ENCODE data around the gene RRH.
"Not testable (repeated sequence)": the region's sequence is repeated elsewhere in the genome, so short reads cannot be mapped to it uniquely, and the experiment has no call there.

Gene RRH

DNA sequence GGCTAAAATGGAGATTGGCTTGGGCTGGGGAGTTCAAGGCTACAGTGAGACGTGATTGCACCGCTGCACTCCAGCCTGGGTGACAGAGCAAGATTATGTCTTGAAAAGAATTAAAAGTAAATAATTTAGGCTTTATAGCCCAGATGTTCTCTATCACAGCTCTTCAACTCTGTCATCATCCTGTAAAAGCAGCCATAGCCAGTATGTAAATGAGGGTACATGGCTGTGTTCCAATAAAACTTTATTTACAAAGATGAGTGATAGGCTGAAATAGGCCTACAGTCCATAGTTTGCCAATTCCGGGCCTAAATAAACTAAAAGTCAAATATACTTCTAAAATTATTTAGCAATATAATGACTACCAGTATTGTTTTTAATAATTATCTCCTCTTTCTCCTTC is 9.2 kb downstream of the RRH start:
- in situ Hi-C loops (cut with HindIII; ENCODE audit: low sequenced_read_pairs), result no loop called here

DNA sequence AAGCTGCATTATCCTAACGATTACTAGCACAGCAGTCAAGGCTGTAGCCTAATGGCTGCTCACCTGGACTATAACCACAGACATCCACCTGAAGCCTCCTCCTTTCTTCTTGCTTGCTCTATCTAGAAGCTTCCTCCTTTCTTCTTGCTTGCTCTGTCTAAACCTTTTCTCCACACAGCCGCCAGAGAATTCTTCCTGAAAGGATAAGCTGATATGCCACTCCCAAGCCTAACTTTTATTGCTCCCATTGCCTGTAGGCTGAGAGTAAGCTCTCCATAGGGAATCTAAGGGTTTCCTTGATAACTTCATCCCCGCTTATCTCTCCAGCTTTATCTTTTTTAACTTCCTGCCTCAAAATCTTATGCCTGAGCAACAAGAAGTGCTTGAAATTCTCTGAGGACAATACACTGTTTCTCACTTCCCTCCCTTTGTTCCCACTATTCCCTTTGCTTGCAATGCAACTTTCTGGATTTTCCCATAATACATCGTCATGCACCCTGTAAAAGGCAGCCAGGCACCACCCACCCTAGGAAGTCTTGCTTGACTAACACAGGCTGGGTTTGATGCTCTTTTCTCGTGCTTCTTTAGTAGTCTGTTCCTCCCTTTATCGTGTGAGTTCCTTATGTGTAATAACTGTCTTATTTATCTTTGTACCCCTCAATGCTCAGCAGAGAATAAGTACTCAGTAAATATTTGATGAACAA is 18.8 kb downstream of the RRH start:
- in situ Hi-C loops (cut with HindIII; ENCODE audit: low sequenced_read_pairs), result no loop called here

DNA sequence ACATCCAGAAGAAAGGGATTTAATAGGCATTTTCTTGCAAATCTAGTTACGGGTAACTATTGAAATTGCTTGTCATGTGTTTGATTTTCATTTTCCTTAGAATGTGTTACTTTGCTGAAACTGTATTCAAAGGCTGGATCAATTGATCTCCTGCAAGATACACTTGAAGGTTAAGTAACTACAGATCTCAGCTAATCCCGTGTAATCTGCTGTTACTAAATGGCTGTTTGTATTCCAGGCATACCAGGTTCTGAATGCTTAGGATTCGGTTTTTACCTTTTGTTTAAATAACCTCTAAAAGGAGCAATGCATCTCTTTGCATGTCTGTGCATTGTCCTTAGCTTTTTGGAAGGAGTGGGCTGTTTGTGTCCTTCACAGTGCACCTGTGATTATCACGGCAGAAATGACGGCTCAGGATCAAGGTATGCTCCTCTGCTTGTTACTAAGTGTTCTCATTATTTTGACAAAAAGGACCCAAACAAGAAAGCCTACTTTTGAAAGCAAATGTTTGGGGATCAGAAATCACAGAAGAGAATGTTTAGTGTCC is 20.2 kb downstream of the RRH start, which contains the start of gene LRIT3:
TSS of gene LRIT3 (plus strand) at position 212 of the 547 bp plus-strand sequence. CDS start at position 307, 95 bp downstream.
- in situ Hi-C loops (cut with HindIII; ENCODE audit: low sequenced_read_pairs), result no loop called here

DNA sequence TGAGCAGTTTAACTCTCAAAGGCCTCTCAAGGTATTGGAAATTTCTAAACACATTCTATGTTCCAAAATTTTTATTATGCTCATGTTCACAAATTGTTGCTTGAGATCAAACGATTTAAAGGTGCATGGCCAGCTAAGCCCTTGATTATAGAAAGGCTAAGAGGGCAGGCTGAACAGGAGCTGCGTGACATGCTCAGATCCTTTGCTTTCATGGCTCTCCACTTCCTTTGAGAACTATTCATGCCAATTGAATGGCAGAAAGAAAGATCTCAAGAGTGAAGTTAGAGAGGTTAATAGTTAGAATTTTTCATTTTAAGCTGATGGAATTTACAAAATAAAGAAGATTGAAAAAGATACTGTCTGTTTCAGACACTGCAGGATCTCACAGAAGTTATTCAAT is 20.7 kb downstream of the RRH start:
- in situ Hi-C loops (cut with HindIII; ENCODE audit: low sequenced_read_pairs), result no loop called here

DNA sequence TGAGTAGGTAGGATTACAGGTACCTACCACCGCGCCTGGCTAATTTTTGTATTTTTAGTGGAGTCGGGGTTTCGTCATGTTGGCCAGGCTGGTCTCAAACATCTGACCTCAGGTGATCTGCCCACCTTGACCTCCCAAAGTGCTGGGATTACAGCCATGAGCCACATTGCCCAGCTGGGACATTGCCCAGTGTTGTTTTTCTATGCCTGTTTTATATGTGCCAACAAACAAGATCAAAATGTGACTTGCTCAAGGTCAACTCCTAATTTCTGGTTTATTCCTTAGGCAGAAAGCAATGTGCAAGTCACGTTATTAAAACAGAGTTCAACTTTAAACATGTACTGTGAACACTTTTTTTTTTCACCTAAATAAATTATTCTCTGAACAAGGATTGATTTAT is 22.8 kb downstream of the RRH start:
- in situ Hi-C loops (cut with HindIII; ENCODE audit: low sequenced_read_pairs), result no loop called here

DNA sequence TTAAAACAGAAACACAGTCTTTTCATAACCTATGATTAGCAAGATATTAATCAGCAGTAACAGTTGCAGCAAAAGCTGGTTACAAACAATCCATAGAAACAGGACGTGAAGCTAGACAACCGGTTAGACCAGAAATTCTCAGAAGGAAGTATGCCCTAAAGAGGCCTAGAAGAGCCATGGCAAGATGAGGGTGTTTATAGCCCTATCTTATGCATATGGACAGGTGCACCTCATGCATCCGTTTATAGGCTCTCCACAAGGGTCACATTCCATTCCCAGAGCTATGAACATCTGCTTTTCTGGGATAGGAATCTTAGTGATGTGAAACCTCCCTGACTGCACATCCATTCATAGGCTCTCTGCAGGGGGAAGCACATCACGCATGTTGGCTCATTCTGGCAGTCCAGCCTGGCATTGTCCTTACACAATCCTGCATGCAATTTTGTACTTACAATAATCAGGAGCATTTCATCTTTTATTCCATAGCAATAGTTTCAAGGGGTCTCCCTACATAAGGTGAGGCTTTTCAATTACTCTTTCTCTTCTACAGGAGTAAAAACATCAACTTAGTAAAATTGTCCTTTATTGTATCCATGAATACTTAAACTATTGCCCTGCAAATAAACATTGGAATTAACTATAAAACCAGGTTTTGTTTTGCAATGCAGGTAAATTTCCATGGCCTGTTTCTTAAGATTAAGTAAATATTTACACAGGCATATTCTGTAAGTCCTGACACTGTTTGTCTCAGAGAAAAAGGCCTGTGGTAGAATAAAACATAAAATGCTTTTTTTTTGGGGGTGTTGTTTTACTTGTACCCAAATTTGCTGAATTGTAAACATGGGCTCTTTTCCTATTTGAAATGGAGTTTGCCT is 31.9 kb downstream of the RRH start:
- in situ Hi-C loops (cut with HindIII; ENCODE audit: low sequenced_read_pairs), result not testable (repeated sequence)

DNA sequence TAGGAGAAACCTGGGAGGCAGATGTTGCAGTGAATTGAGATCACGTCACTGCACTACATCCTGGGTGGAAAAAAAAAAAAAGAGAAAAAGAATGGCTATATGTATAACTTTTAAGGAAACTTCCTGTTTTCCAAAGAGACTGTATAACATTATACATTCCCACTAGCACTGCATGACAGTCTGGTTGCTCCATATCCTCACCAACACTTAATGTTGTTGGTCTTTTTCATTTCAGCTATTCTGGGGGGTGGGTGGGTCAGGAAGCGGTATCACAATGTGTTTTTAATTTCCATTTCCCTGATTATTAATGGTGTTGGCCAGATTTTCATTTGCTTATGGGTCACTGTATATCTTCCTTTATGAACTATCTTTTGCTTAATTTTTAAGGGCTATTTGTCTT is 33.5 kb downstream of the RRH start:
- in situ Hi-C loops (cut with HindIII; ENCODE audit: low sequenced_read_pairs), result no loop called here

DNA sequence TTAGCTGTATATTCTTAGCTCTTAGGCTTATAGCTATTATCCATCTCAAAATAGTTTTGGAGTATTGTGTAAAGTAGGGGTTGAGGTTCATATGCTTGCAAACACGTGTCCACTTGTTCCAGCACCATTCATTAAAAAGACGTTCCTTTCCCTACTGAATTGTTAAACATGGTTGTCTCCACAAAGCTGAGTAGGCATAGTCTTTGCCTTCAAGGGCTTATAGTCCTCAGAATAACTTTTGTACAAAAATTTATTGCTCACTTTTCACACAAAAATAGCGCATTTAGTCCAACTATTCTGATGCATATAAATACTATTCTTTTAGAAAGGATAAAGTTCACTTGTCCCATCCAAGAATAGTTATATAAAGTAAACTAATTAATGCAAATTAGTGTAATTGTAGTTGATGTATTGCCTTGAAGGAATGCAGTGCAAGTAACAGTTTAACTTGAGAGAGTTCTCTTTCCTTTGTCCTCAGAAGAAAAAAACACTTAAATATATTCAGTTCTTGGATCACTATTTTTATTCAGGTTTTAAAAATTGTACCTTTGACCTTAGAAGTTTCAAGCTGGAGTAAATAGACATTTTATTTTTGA is 34.2 kb downstream of the RRH start:
- in situ Hi-C loops (cut with HindIII; ENCODE audit: low sequenced_read_pairs), result no loop called here

DNA sequence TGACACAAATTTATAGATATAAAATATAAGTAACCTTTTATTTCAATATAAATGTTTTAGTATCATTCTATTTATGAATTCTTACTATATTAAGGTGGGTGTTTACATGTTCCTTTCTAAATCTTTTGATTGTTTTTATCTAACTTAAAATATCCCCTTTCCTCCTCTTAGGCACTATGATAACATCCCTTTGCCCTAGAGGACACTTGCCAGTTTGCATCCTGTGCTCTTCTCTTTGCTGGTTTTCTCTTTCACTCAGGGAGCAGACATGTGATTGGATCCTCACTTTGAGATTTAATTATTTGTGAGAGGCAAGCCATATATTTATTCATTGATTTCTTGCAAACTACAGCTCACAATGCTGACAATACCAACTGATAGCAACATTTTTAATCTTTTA is 36.4 kb downstream of the RRH start:
- in situ Hi-C loops (cut with HindIII; ENCODE audit: low sequenced_read_pairs), result no loop called here

DNA sequence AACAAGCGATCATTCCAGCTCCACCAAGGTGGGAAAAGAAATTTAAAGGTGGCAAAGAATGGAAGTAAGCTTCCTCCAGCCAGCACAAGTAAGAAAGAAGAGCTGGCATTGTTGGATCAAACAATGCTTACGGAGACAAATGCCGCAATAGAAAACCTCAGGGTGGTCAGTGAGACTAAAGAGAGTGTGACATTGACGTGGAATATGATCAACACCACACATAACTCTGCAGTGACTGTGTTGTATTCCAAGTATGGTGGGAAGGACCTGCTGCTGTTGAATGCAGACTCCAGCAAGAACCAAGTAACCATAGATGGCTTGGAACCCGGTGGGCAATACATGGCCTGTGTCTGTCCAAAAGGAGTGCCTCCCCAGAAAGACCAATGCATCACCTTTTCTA is 42.3 kb downstream of the RRH start:
- in situ Hi-C loops (cut with HindIII; ENCODE audit: low sequenced_read_pairs), result no loop called here

DNA sequence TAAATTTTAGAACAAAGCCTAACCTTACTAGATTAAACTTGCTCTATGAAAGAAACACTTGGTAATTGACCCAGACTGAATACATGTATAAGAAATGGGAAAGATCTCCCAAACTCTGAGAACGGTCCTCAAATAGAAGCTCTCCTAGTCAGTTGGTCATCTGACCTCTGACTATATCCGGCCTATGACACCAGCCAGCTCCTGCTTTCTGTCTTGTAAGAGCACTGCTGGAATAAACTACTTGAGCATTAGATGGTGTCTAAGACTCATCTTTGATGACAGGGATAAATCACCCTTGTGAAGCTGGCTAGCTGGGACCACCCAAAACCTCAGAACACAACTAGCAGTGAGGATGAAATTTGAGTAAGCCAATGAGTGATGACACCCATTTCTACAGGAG is 44.3 kb downstream of the RRH start:
- in situ Hi-C loops (cut with HindIII; ENCODE audit: low sequenced_read_pairs), result no loop called here

DNA sequence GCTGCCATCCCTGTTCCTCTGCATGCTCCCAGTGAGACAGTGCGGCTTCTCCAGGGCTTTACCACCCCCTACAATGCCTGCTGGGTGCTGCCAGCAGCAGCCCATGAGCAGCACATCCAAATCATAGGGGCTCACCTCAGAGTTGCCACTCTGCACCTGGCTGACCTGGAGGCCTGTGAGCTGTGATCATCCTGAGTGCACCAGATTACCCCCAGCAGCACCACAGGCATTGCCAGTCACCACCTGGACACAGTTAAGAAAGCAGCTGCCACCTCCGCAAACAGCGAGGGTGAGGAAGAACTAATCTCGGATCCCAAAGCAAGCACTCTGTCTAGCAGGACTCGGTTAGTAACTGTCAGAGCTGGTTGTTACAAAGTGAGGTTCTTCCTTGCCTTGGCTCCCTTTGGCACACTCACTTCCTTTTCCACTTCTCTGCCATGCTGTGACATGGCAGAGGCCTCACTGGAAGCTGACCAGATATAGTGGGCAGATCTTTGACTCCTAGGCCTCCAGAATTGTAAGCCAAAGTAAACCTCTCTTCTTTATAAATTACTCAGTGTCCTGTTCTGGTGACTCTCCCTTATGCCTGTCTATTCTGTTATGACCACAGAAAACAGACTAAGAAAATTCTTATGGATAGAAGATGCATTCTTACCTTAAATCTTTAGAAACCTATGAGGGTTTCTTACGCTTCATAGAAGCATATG is 45.3 kb downstream of the RRH start:
- in situ Hi-C loops (cut with HindIII; ENCODE audit: low sequenced_read_pairs), result no loop called here

DNA sequence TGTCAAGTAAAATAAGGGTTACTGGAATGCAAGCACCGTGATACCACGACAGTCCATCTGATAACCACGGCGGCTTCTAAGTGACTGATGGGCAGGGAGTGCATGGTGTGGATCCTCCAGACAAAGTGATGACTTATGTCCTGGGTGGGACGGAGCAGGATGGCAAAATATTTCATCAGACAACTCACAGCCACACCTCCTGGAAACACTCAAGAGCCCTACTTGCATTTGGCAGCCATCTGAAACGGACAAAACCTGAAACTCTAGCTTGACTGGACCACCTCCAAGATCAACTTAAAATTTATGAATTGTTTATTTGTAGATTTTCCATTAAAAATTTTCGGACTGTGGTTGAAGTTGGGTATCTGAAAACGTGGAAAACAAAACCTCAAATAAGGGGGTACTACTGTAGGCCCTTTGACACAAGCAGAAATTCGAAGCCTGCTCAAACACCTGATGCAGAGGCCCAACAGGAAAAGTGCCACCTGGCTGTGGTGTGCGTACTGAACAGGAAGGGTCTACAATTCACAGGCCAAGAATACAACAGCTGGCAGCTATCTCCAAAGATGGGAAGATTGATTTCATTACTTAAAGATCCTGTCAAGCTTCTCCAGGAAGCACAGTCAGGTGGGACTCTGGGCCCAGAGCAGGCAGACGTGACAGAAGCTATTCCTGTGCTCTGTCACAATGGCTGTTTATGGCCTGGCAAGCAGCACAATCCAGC is 46.2 kb downstream of the RRH start:
- in situ Hi-C loops (cut with HindIII; ENCODE audit: low sequenced_read_pairs), result no loop called here

DNA sequence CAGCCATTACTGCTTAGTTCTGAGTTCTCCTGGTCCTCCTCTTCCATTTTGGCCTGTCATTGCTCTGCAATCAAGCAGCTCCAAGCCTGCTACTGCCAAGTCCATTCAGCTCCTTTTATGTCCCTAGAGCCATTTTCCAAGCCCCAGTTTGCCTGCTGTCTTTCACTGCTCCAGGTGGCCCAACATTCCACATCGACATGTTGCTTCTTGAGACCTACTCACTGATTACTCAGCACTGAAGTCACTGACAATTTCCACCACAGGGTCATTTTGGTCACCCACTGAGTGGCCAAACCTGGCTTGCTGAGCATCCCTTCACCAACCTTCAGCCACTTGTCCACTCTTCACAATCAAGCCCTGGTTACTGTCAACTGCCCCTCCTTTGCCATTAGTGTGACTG is 47.3 kb downstream of the RRH start:
- in situ Hi-C loops (cut with HindIII; ENCODE audit: low sequenced_read_pairs), result no loop called here

DNA sequence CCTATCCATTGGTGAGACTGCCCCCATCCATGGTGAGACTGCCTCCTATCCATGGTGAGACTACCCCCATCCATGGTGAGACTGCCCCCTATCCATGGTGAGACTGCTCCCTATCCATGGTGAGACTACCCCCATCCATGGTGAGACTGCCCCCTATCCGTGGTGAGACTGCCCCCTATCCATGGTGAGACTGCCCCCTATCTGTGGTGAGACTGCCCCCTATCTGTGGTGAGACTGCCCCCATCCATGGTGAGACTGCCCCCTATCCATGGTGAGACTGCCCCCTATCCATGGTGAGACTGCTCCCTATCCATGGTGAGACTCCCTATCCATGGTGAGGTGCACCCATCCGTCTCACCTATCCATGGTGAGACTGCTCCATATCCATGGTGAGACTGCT is 47.8 kb downstream of the RRH start:
- in situ Hi-C loops (cut with HindIII; ENCODE audit: low sequenced_read_pairs), result not testable (repeated sequence)

DNA sequence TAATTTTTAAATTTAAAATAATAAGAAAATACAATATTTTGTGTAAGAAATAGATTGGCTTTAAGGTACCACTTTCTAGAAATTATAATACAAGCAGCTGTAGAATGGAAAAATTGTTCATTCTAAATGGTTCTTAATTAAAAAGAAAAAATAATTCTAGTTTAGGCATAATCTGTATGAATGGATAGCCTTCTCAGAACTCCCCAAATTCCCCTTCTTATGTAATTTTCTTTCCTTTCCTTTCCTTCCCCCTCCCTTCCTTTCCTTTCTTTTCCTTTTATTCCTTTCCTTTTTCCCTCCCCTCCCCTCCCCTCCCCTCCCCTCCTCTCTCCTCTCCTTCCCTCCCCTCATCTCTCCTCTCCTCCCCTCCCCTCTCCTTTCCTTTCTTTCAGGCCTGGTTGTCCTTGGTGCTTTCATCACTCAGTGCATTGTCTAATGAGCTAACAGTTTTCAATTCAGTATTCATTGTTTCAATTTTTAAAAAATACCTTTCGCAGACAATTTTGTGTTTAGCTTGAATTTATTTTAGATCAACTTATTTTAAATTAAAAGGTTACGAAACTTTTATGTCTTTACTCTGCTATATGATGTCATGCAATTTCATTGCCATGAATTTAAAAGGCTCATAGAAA is 49.0 kb downstream of the RRH start:
- in situ Hi-C loops (cut with HindIII; ENCODE audit: low sequenced_read_pairs), result no loop called here

DNA sequence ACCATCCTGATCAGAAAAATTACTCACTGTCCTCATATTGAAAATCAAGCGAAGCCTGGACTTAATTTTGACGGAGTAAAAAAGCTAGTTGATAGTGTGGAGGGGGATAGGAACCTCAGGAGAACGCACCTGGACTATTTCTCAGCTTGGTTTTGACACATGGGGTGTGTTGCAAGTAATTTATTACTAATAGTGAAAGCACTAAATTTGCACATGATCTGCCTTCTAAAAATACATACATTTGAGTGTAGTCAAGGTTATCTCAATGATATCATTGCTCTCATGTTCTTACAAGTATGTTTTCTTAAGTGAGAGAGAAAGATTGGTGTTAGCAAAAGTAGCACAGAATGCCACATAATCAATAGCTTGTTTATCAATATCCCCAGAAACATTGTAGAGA is 49.6 kb downstream of the RRH start:
- in situ Hi-C loops (cut with HindIII; ENCODE audit: low sequenced_read_pairs), result no loop called here

DNA sequence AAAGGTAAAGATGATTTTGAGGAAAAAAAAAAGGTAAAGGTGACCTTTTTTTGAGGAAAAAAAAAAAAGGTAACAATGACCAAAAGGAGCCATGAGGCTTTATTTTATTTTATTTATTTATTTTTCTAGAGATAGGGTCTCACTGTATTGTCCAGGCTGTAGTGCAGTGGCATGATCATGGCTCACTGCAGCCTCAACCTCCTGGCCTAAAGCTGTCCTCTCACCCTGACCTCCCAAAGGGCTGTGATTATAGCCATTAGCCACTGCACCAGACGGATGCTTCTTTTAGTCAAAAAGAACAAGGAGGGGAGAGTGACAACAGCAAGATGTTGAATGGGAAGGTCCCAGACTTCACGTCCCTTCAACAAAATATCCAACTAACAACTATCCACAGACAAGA is 50.6 kb downstream of the RRH start:
- in situ Hi-C loops (cut with HindIII; ENCODE audit: low sequenced_read_pairs), result no loop called here

DNA sequence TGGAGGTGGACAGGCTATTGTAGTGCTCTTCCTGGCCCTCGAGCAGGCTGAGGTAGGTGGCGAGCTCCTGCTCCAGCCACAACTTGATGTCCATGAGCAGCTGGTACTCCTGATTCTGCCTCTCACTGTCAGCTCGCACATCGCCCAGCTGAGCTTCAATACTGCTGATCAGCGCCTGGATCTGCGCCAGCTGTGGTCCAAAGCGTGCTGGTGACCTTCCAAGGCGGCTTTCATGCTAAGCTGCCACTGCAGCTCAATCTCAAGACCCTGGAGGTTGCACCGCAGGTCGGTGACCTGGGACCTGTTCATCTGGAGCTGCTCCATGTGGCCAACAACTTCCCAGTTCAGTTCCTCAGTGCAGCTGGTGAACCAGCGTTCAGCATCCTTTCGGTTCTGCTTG is 51.3 kb downstream of the RRH start:
- in situ Hi-C loops (cut with HindIII; ENCODE audit: low sequenced_read_pairs), result no loop called here

Measured in endothelial cell of hepatic sinusoid (primary cell).